Sigmoid colon (tissue), 7 donors: ENCODE results near the gene NUB1. TPM values are rescaled to one million over a fixed set of nuclear protein-coding genes. Genes with fewer than 3 reads are reported as not detected.

ENCODE experiments used
- DNase-seq: peaks from one replicate; pipeline ENCODE4 v3.0.0-alpha.2; 2019
- H3K27ac ChIP-seq, 4 donors: fragments of 200-600 bp; sonication (generic); one replicate each; pipeline ENCODE4 v1.5.1; 2016 to 2019; ENCODE audit warnings: mild to moderate bottlenecking in 1 of 4
- H3K27me3 ChIP-seq, 3 donors: fragments of 200-600 bp; sonication (generic); one replicate each; pipeline ENCODE4 v1.5.1; 2019; ENCODE audit warnings: mild to moderate bottlenecking in 1 of 3
- H3K36me3 ChIP-seq, 4 donors: fragments of 200-600 bp; sonication (generic); one replicate each; pipeline ENCODE4 v1.5.1; 2016 to 2019
- H3K4me1 ChIP-seq, 4 donors: fragments of 200-600 bp; sonication (generic); one replicate each; pipeline ENCODE4 v1.5.1; 2017 to 2019
- H3K4me3 ChIP-seq, 4 donors: fragments of 200-600 bp; sonication (generic); one replicate each; pipeline ENCODE4 v1.5.1; 2017 to 2019; ENCODE audit warnings: mild to moderate bottlenecking in 2 of 4, moderate library complexity in 1 of 4
- H3K9me3 ChIP-seq, 4 donors: fragments of 200-600 bp in 3 of 4; sonication (generic) in 3 of 4; one replicate each; pipeline versions ENCODE4 v1.5.1 to v1.6.1; 2013 to 2019
- EP300 ChIP-seq, 4 donors: sonication (generic); formaldehyde crosslinking; IDR thresholded peaks; one replicate each; pipeline ENCODE4 v1.6.1; 2017; ENCODE audit warnings: antibody characterized with exemption in 4 of 4
- POLR2A ChIP-seq, 2 donors: fragments of 450-650 bp; IDR thresholded peaks; one replicate each; pipeline ENCODE4 v1.6.1; 2016; ENCODE audit warnings: antibody characterized with exemption in 2 of 2, mild to moderate bottlenecking in 2 of 2, moderate library complexity in 2 of 2
- POLR2AphosphoS5 ChIP-seq, 4 donors: sonication (generic); formaldehyde crosslinking; IDR thresholded peaks; one replicate each; pipeline ENCODE4 v1.6.1; 2017; ENCODE audit warnings: antibody characterized with exemption in 4 of 4
- WGBS, 2 donors: extraction: QIAGEN DNeasy Blood & Tissue Kit; methylation state at CpG; one replicate each; pipeline ENCODE4 v1.1.7; 2013; 5-methylcytosine and 5-hydroxymethylcytosine counted together
- intact Hi-C: fragments of 100-400 bp; cut with DNase I; formaldehyde crosslinking; loops from one replicate; pipeline ENCODE4 v1.15.1; 2023
- polyA plus RNA-seq, 3 donors: library from polyadenylated mRNA; stranded (reverse); fragments of 200-250 nt; gene quantifications; one replicate each; pipeline ENCODE4 v1.2.3, GENCODE V29; 2013
- total RNA-seq, 4 donors: library from RNA; depleted of rRNA; stranded (reverse); fragments of >200 nt; gene quantifications; one replicate each; pipeline ENCODE4 v1.1.0, GENCODE V29; 2016
- TF ChIP-seq, protein P1 (sequence below), 4 experiments: fragments of 450-650 bp in 3 of 4; fragments of 200-600 bp in 1 of 4; IDR thresholded peaks; one replicate each; pipeline ENCODE4 v1.5.1; 2016 to 2019; ENCODE audit warnings: antibody characterized with exemption in 4 of 4, mild to moderate bottlenecking in 3 of 4, moderate library complexity in 2 of 4
- donor health status: healthy with polysubstance abuse.
- donor health status: Bipolar disorder and iron deficiency.
- donor health status: healthy.

NUB1 gene
- total and polyA plus RNA-seq, 7 donors = 36.6 to 73.8 (median 50.1) TPM

DNA sequence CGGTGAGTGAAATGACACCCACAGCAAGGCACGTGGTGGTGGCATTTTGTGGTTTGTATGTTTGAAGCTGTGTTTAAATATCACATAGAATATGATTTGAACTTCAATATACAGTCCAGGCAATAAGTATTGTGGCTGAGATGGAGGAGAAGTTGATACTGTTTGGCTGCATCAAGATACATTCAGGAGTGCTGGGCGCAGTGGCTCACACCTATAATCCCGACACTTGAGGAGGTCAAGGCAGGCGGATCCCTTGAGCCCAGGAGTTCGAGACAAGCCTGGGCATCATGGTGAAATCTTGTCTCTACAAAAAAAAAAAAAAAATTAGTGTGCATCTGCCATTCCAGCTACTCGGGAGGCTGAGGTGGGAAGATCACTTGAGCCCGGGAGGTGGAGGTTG is 35.2 kb upstream of the NUB1 start:
- no peak for DNase-seq
- Histone ChIP-seq H3K9me3 (peaks cover 0 to 2% (median 0%) of the 10 kb centered on the region in 4 donors), H3K4me3 (no peak overlapping the region), H3K4me1 (peaks cover 0 to 11% (median 9%) of the 10 kb centered on the region in 4 donors), H3K36me3 (no peaks in the 10 kb centered on the region), H3K27me3 (peaks cover 5 to 49% (median 28%) of the 10 kb centered on the region in 3 donors), H3K27ac (no peak overlapping the region)
- no peak for TF ChIP-seq EP300 (IDR thresholded peaks at IDR 0.05)
- TF ChIP-seq POLR2AphosphoS5 (IDR thresholded peaks at IDR 0.05) = no peak
- TF ChIP-seq, protein P1, sequence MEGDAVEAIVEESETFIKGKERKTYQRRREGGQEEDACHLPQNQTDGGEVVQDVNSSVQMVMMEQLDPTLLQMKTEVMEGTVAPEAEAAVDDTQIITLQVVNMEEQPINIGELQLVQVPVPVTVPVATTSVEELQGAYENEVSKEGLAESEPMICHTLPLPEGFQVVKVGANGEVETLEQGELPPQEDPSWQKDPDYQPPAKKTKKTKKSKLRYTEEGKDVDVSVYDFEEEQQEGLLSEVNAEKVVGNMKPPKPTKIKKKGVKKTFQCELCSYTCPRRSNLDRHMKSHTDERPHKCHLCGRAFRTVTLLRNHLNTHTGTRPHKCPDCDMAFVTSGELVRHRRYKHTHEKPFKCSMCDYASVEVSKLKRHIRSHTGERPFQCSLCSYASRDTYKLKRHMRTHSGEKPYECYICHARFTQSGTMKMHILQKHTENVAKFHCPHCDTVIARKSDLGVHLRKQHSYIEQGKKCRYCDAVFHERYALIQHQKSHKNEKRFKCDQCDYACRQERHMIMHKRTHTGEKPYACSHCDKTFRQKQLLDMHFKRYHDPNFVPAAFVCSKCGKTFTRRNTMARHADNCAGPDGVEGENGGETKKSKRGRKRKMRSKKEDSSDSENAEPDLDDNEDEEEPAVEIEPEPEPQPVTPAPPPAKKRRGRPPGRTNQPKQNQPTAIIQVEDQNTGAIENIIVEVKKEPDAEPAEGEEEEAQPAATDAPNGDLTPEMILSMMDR (IDR thresholded peaks at IDR 0.05) = no peak
- TF ChIP-seq POLR2A (IDR thresholded peaks at IDR 0.05) = no peak
- intact Hi-C loops = no loop called here
- WGBS, 2 donors = 79 to 85% methylated on average over 8 of the region's 8 CpGs

DNA sequence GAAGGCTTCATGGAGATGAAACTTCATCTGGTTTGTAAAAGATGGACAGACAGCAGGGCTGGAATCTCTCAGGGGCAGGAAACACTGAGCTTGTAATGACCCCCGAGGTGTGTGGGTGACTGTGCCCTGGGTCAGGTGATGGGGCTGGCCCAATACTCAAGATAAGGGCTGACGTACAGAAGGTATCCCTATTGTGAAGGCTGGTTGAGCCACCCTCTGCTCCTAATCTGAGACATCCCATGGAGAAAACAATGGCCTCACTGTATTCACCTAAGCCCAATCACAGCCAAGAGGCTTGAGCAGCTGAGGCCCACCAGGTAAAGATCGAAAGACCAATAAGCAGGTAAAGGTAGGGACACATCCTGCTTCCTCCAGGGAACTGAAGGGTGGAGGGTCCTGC is 34.8 kb upstream of the NUB1 start:
- Histone ChIP-seq H3K9me3 (peaks cover 0 to 2% (median 0%) of the 10 kb centered on the region in 4 donors), H3K4me3 (no peak overlapping the region), H3K36me3 (no peaks in the 10 kb centered on the region), H3K27me3 (peaks cover 5 to 46% (median 28%) of the 10 kb centered on the region in 3 donors), H3K27ac (no peak overlapping the region), H3K4me1 (peaks cover 0 to 11% (median 9%) of the 10 kb centered on the region in 4 donors)
- WGBS, 2 donors = 45 to 79% methylated on average over 3 of the region's 3 CpGs
- DNase-seq = no peak
- TF ChIP-seq, protein P1 (IDR thresholded peaks at IDR 0.05) = no peak
- TF ChIP-seq EP300 (IDR thresholded peaks at IDR 0.05) = no peak
- intact Hi-C loops = no loop called here

- Histone ChIP-seq H3K36me3 (no peaks in the 10 kb centered on the region), H3K27ac (no peak overlapping the region), H3K9me3 (peaks cover 0 to 2% (median 0%) of the 10 kb centered on the region in 4 donors), H3K4me1 (peaks cover 0 to 11% (median 9%) of the 10 kb centered on the region in 4 donors), H3K27me3 (peaks cover 5 to 39% (median 27%) of the 10 kb centered on the region in 3 donors), H3K4me3 (no peak overlapping the region)
- intact Hi-C loops = no loop called here
- no peak for TF ChIP-seq EP300 (IDR thresholded peaks at IDR 0.05)
- no peak for TF ChIP-seq POLR2A (IDR thresholded peaks at IDR 0.05)
- no peak for TF ChIP-seq POLR2AphosphoS5 (IDR thresholded peaks at IDR 0.05)
- TF ChIP-seq, protein P1 (IDR thresholded peaks at IDR 0.05) = no peak
- 79 to 88% methylated on average over 7 of the region's 7 CpGs for WGBS, 2 donors
- no peak for DNase-seq
Observed at GRCh38 chr7:151307536-151307935, 34.1 kb upstream of the NUB1 start.

- Histone ChIP-seq H3K36me3 (no peaks in the 10 kb centered on the region), H3K4me3 (no peak overlapping the region), H3K4me1 (peaks cover 0 to 8% (median 7%) of the 10 kb centered on the region in 4 donors), H3K27ac (no peak overlapping the region), H3K9me3 (peaks cover 0 to 2% (median 0%) of the 10 kb centered on the region in 4 donors), H3K27me3 (peaks cover 5 to 32% (median 25%) of the 10 kb centered on the region in 3 donors)
- intact Hi-C loops = no loop called here
- TF ChIP-seq EP300 (IDR thresholded peaks at IDR 0.05) = no peak
- TF ChIP-seq, protein P1 (IDR thresholded peaks at IDR 0.05) = no peak
- TF ChIP-seq POLR2A (IDR thresholded peaks at IDR 0.05) = no peak
- no peak for TF ChIP-seq POLR2AphosphoS5 (IDR thresholded peaks at IDR 0.05)
- WGBS, 2 donors = 89 to 92% methylated on average over 6 of the region's 6 CpGs
- DNase-seq = no peak
Observed at GRCh38 chr7:151308256-151308655, 33.4 kb upstream of the NUB1 start.

DNA sequence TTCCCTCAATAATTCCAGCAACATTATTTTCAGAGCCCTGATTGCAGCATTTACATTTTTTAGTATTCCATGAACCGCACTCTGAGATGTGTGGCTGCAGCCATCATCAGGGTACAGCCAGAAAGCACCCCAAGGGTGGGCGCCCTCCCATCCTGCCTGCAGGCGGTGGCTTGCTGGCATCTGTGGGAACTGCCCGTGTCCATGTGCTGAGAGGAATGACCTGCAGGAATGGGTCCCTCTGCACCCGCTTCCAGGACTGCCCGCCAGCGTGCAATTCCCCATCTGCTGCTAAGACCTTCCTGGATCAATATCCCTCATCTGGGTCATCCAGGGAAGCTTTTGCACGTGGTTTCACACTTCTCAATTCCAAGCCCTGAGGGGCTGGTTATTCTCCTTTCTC is 32.8 kb upstream of the NUB1 start:
- 85 to 86% methylated on average over 8 of the region's 8 CpGs for WGBS, 2 donors
- no peaks in the 10 kb centered on the region for H3K36me3 ChIP-seq
- H3K27me3 ChIP-seq = peaks cover 2 to 28% (median 21%) of the 10 kb centered on the region in 3 donors
- no peak for DNase-seq
- H3K4me1 ChIP-seq = peaks cover 0 to 5% (median 2%) of the 10 kb centered on the region in 4 donors
- TF ChIP-seq POLR2AphosphoS5 (IDR thresholded peaks at IDR 0.05) (no peak), EP300 (IDR thresholded peaks at IDR 0.05) (no peak), POLR2A (IDR thresholded peaks at IDR 0.05) (no peak)
- TF ChIP-seq, protein P1 (IDR thresholded peaks at IDR 0.05) = no peak
- no peak overlapping the region for H3K27ac ChIP-seq
- no peak overlapping the region for H3K4me3 ChIP-seq
- peaks cover 0 to 2% (median 0%) of the 10 kb centered on the region in 4 donors for H3K9me3 ChIP-seq
- intact Hi-C loops = no loop called here
